Stimulated activated CD4-positive, alpha-beta T cell treated with anti-CD3 and anti-CD28 coated beads, Interleukin-12 subunit alpha, Interleukin-12 subunit beta, amount 100 ng/mL, for 48 hours (primary cell): Measurements from ENCODE around the gene IPPK.
"Not testable (repeated sequence)": the region's sequence is repeated elsewhere in the genome, so short reads cannot be mapped to it uniquely, and the experiment has no call there.

ENCODE experiments used
- DNase-seq, 3 donors: peaks; one replicate each; pipeline ENCODE4 v3.0.0-alpha.2; 2020; ENCODE audit warnings: low read depth in 2 of 3, low spot score in 1 of 3

Gene IPPK

GRCh38 chr9:92639124-92639523, 30.8 kb downstream of the IPPK start:
- DNase-seq = no peak

GRCh38 chr9:92638621-92639101, 31.3 kb downstream of the IPPK start:
- no peak for DNase-seq

- DNase-seq = no peak
Measured at GRCh38 chr9:92637886-92638620, 31.9 kb downstream of the IPPK start.

GRCh38 chr9:92637326-92637725, 32.6 kb downstream of the IPPK start:
- no peak for DNase-seq

GRCh38 chr9:92636627-92637026, 33.3 kb downstream of the IPPK start:
- DNase-seq = no peak

GRCh38 chr9:92635760-92636159, 34.2 kb downstream of the IPPK start:
- no peak for DNase-seq

GRCh38 chr9:92634712-92635605, 35.0 kb downstream of the IPPK start:
- peak; percentile 45 to 55 (median 46) for DNase-seq

GRCh38 chr9:92633614-92634278, 36.2 kb downstream of the IPPK start:
- no peak for DNase-seq

- DNase-seq = no peak
Measured at GRCh38 chr9:92632641-92633040, 37.3 kb downstream of the IPPK start.

- no peak for DNase-seq
Measured at GRCh38 chr9:92631452-92632343, 38.2 kb downstream of the IPPK start.

- DNase-seq = no peak
Measured at GRCh38 chr9:92627651-92628050, 42.3 kb downstream of the IPPK start.

GRCh38 chr9:92626484-92626883, 43.4 kb downstream of the IPPK start:
- DNase-seq = no peak

- not testable (repeated sequence) for DNase-seq
Measured at GRCh38 chr9:92623936-92624335, 46.0 kb downstream of the IPPK start.

- DNase-seq = no peak
Measured at GRCh38 chr9:92620845-92621244, 49.1 kb downstream of the IPPK start.

GRCh38 chr9:92619601-92620300, 50.2 kb downstream of the IPPK start:
- no peak for DNase-seq

GRCh38 chr9:92618633-92619225, 51.2 kb downstream of the IPPK start:
- DNase-seq = no peak

GRCh38 chr9:92617951-92618510, 51.9 kb downstream of the IPPK start:
- no peak for DNase-seq

GRCh38 chr9:92617195-92617813, 52.6 kb downstream of the IPPK start:
- DNase-seq = no peak

GRCh38 chr9:92616655-92617111, 53.2 kb downstream of the IPPK start:
- DNase-seq = no peak
